ENCODE data around the gene FAM72A. TPM values are rescaled to one million over a fixed set of nuclear protein-coding genes. Genes with fewer than 3 reads are reported as not detected.
"Not testable (repeated sequence)": the region's sequence is repeated elsewhere in the genome, so short reads cannot be mapped to it uniquely, and the experiment has no call there.

Gene FAM72A
- total and polyA plus RNA-seq, 4 donors, result 2.3 to 5.6 (median 3.6) TPM

GRCh38 chr1:206169794-206170193 lies 32.8 kb downstream of the FAM72A start:
- not testable (repeated sequence) for H3K27me3 ChIP-seq (ENCODE audit: control insufficient read depth in 3 of 3, insufficient read depth in 3 of 3, low read length in 2 of 3); ATAC-seq (ENCODE audit: insufficient read depth, low FRiP score); H3K27ac ChIP-seq (ENCODE audit: low read depth in 1 of 2, low read length in 1 of 2); H3K9ac ChIP-seq (ENCODE audit: insufficient read depth in 1 of 2, low read length in 2 of 2); H3K36me3 ChIP-seq (ENCODE audit: control insufficient read depth in 4 of 4, insufficient read depth in 4 of 4, low read length in 4 of 4); H3K4me1 ChIP-seq (ENCODE audit: control insufficient read depth in 5 of 5, insufficient read depth in 5 of 5, low read length in 5 of 5); H3K4me3 ChIP-seq; H3K9me3 ChIP-seq (ENCODE audit: control insufficient read depth in 4 of 4, insufficient read depth in 3 of 4, low read length in 3 of 4)
- WGBS, 2 donors, result 41 to 49% methylated on average over 1 of the region's 3 CpGs
- peak; percentile 14 to 82 (median 75) for DNase-seq

- H3K36me3 ChIP-seq (ENCODE audit: control insufficient read depth in 4 of 4, insufficient read depth in 4 of 4, low read length in 4 of 4), result not testable (repeated sequence)
- whole genome bisulfite sequencing, 2 donors, result 29 to 38% methylated on average over 4 of the region's 10 CpGs
These were observed 35.1 kb downstream of the FAM72A start for GRCh38 chr1:206167350-206168029.

DNA sequence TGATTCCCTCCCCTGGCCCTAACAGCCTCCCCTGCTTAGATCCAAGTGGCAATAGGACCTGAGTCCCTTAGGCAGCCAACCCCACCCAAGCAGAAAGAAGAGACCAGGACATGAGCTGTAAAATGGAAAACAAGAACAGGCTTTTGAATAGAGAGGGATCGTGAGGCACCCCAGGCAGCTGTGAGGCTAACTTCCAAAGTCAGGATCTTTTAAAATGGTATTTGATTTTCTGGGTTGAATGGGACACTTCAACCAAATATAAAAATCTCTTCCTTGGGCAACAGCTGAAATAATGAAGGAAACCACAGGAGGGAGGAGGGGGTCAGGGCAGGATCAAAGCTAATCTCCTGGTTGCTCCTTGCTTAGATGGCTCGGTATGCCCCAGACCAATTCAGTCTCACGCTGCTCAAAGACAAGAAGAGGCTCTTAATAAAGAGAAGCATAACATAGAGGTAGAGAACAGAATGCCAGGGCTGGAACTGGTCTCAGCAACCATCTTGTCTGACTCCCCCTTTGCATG lies 56.8 kb downstream of the FAM72A start:
- TF ChIP-seq CTCF (IDR thresholded peaks at IDR 0.05; ENCODE audit: control extremely low read depth, extremely low read depth), result no peak
- H3K9ac ChIP-seq (ENCODE audit: insufficient read depth in 1 of 2, low read length in 2 of 2), result no peak overlapping the region
- WGBS, 2 donors, result 74 to 75% methylated on average over 3 of the region's 3 CpGs
- H3K4me3 ChIP-seq, result no peak overlapping the region
- no peak overlapping the region for H3K27ac ChIP-seq (ENCODE audit: low read depth in 1 of 2, low read length in 1 of 2)
- ATAC-seq (ENCODE audit: insufficient read depth, low FRiP score) (no peak), DNase-seq (no peak)
- no peaks in the 10 kb centered on the region for H3K4me1 ChIP-seq (ENCODE audit: control insufficient read depth in 5 of 5, insufficient read depth in 5 of 5, low read length in 5 of 5)
- H3K27me3 ChIP-seq (ENCODE audit: control insufficient read depth in 3 of 3, insufficient read depth in 3 of 3, low read length in 2 of 3), result no peaks in the 10 kb centered on the region
- H3K36me3 ChIP-seq (ENCODE audit: control insufficient read depth in 4 of 4, insufficient read depth in 4 of 4, low read length in 4 of 4), result no peaks in the 10 kb centered on the region
- peaks cover 0 to 5% (median 0%) of the 10 kb centered on the region in 4 donors for H3K9me3 ChIP-seq (ENCODE audit: control insufficient read depth in 4 of 4, insufficient read depth in 3 of 4, low read length in 3 of 4)

More at GRCh38 chr1:206167350-206168029, 35.1 kb downstream of the FAM72A start:
- not testable (repeated sequence) for H3K27me3 ChIP-seq (ENCODE audit: control insufficient read depth in 3 of 3, insufficient read depth in 3 of 3, low read length in 2 of 3); H3K4me3 ChIP-seq; H3K4me1 ChIP-seq (ENCODE audit: control insufficient read depth in 5 of 5, insufficient read depth in 5 of 5, low read length in 5 of 5); H3K9me3 ChIP-seq (ENCODE audit: control insufficient read depth in 4 of 4, insufficient read depth in 3 of 4, low read length in 3 of 4); DNase-seq; H3K9ac ChIP-seq (ENCODE audit: insufficient read depth in 1 of 2, low read length in 2 of 2); H3K27ac ChIP-seq (ENCODE audit: low read depth in 1 of 2, low read length in 1 of 2)
- peak; percentile 87 for ATAC-seq (ENCODE audit: insufficient read depth, low FRiP score)

- DNase-seq (no peak), ATAC-seq (ENCODE audit: insufficient read depth, low FRiP score) (no peak)
- Histone ChIP-seq H3K36me3 (ENCODE audit: control insufficient read depth in 4 of 4, insufficient read depth in 4 of 4, low read length in 4 of 4) (no peaks in the 10 kb centered on the region), H3K9me3 (ENCODE audit: control insufficient read depth in 4 of 4, insufficient read depth in 3 of 4, low read length in 3 of 4) (peaks cover 0 to 6% (median 0%) of the 10 kb centered on the region in 4 donors), H3K4me1 (ENCODE audit: control insufficient read depth in 5 of 5, insufficient read depth in 5 of 5, low read length in 5 of 5) (no peaks in the 10 kb centered on the region), H3K4me3 (no peak overlapping the region), H3K27ac (ENCODE audit: low read depth in 1 of 2, low read length in 1 of 2) (no peak overlapping the region), H3K27me3 (ENCODE audit: control insufficient read depth in 3 of 3, insufficient read depth in 3 of 3, low read length in 2 of 3) (no peaks in the 10 kb centered on the region), H3K9ac (ENCODE audit: insufficient read depth in 1 of 2, low read length in 2 of 2) (no peak overlapping the region)
- 71 to 79% methylated on average over 2 of the region's 2 CpGs for WGBS, 2 donors
- no peak for TF ChIP-seq CTCF (IDR thresholded peaks at IDR 0.05; ENCODE audit: control extremely low read depth, extremely low read depth)
These were observed 58.0 kb downstream of the FAM72A start for GRCh38 chr1:206144605-206145004.

Measured in lung (tissue), 12 donors.